HFF-Myc (cell line): ENCODE results near the gene RNF34.

Experiments used
- DNase-seq: peaks from one replicate; pipeline ENCODE4 v3.0.0-alpha.2; 2011; ENCODE audit warnings: low read depth; ENCODE audit errors: extremely low read depth
- H3K4me3 ChIP-seq: replicated peaks from 2 replicates; pipeline ENCODE4 v1.5.1; 2011; ENCODE audit warnings: low read depth, mild to moderate bottlenecking, control low read depth, low read length
- TF ChIP-seq, protein P1 (sequence below): IDR thresholded peaks from 2 replicates; pipeline ENCODE4 v1.5.1; 2012; ENCODE audit warnings: mild to moderate bottlenecking, low read depth, low read length, control low read depth; ENCODE audit errors: missing control alignments

Gene RNF34

DNA sequence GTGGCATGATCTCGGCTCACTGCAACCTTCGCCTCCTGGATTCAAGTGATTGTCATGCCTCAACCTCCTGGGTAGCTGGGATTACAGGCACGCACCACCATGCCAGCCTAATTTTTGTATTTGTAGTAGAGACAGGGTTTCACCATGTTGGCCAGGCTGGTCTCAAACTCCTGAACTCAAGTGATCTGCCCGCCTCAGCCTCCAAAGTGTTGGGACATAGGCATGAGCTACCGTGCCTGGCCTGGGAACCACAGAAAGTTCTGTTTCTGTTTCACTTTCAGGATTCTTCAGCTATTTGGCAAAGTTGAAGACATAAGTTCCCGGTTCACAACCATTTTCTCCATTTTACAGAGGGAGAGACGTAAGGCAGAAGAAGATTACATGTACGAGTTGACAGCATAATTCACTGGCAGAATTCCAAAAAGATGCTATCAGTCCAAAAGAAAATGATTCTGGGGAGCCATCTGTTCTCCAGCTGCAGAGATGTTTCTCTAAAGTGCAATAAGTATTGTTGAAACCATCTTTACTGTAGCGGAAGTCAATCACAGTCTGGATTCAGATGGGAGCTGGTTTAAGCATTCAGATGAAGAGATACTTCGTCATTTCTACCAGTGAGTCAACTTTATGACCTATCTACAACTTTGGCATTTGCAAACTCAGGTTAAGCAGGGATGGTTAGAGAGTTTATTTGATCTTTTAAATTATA, 8.1 kb upstream of the RNF34 start:
- DNase-seq, result peak; percentile 74
- TF ChIP-seq, protein P1, sequence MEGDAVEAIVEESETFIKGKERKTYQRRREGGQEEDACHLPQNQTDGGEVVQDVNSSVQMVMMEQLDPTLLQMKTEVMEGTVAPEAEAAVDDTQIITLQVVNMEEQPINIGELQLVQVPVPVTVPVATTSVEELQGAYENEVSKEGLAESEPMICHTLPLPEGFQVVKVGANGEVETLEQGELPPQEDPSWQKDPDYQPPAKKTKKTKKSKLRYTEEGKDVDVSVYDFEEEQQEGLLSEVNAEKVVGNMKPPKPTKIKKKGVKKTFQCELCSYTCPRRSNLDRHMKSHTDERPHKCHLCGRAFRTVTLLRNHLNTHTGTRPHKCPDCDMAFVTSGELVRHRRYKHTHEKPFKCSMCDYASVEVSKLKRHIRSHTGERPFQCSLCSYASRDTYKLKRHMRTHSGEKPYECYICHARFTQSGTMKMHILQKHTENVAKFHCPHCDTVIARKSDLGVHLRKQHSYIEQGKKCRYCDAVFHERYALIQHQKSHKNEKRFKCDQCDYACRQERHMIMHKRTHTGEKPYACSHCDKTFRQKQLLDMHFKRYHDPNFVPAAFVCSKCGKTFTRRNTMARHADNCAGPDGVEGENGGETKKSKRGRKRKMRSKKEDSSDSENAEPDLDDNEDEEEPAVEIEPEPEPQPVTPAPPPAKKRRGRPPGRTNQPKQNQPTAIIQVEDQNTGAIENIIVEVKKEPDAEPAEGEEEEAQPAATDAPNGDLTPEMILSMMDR, result no peak
- H3K4me3 ChIP-seq, result peak overlapping the region; percentile 24; the same call in 1 of the 2 replicates

DNA sequence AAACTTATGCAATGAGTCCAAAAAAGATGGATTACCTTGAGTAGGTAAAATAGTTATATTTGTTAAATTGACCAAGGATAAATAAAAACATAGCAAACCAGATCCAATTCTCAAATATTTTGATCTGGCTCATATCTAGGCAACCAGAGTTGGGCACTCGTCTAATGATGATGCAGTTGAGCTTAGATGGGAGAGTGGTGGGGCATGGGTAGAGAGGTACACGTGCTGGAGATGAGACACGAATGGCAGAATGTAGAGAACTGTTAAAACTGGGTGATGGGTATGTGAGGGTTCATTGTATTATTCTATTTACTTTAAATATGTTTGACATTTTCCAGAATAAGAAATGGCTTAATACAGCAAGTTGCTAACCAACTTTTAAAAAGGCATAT, 7.6 kb upstream of the RNF34 start:
- H3K4me3 ChIP-seq, result no peak overlapping the region
- DNase-seq, result no peak
- TF ChIP-seq, protein P1, result no peak

DNA sequence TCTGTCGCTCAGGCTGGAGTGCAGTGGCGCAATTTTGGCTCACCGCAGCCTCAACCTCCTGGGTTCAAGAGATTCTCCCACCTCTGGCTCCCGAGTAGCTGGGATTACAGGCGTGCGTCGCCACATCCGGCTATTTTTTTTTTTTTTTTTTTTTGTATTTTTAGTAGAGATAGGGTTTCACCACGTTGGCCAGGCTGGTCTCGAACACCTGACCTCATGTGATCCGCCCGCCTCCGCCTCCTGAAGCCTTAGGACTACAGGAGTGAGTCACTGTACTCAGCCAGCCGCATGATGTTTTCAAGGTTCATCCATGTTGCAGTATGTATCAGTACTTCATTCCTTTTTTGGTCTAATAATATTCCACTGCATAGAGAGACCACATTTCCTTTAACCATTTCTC, 2.4 kb upstream of the RNF34 start:
- no peak for DNase-seq
- TF ChIP-seq, protein P1, result no peak
- H3K4me3 ChIP-seq, result no peak overlapping the region

DNA sequence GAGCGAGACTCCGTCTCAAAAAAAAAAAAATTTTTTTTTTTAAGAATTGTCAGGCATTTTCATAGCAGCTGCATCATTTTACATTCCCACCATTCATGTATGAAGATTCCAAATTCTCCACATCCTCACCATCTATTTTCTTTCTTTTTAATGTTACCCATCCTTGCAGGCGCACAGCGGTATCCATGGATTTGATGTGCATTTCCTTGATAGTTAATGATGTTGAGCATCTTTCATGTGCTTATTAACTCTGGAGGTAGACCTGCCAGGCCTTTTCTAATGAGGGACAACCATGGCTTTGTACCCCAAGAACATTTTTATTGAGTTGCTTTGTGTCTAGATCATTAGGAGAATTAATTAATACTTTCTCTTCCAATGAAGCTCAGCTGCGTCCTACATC, 1.6 kb upstream of the RNF34 start:
- no peak for DNase-seq
- TF ChIP-seq, protein P1, result no peak
- no peak overlapping the region for H3K4me3 ChIP-seq

DNA sequence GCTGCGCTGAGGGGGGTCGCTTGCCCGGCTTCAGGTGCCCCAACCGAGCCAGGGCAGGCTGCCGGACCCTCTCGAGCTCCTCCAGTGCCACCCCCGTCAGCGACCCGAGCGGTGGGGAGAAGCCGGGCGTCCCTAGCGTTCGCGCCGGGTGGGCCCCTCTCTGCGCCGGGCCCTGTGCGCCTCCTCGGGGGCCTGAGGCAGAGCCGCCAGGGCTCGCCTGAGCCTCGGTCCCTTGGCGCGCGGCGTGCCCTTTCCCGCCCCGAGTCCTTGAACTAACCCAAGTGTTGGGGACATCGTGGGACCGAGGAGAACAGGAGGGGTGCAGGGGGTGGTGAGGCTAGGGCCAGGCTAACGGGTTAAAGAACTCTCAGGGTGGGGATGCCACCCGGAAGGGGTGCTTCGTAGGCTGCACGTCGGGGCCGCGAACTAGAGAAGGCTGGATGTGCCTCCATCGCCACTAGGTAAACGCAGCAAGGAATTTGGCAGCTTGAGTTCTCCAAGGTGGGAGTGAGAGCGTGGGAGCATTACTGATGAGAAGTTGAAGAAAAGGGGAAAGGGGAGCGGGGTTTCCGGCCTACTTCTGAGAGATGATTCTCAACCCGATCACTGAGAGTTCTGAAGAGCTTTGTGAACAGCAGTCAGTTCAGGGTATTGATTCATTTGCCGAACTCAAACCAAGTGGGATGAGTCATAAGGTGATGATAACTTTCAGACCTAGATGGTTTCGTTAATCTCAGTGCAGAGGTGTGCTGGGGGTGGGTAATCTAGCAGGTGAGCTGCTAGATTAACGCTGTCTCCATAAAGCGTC, 618 bp downstream of the RNF34 start:
- DNase-seq, result no peak
- TF ChIP-seq, protein P1, result no peak
- H3K4me3 ChIP-seq, result peak overlapping the region; percentile 96

DNA sequence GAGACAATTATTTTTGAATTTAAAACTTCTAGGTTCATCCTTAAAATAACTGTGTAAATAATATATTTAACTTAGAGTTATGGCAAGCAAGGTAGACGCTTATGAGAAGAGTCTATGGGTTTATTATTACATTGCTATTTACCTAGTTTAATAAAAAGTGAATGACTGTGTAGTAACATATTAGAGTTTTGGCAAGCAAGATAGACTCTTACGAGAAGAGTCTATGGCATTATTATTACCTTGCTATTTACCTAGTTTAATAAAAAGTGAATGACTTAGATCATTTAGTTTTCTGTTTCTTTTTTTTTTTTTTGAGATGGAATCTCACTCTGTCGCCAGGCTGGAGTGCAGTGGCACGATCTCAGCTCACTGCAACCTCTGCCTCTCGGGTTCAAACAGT, 3.8 kb downstream of the RNF34 start:
- TF ChIP-seq, protein P1, result no peak
- H3K4me3 ChIP-seq, result no peak overlapping the region
- DNase-seq, result no peak

DNA sequence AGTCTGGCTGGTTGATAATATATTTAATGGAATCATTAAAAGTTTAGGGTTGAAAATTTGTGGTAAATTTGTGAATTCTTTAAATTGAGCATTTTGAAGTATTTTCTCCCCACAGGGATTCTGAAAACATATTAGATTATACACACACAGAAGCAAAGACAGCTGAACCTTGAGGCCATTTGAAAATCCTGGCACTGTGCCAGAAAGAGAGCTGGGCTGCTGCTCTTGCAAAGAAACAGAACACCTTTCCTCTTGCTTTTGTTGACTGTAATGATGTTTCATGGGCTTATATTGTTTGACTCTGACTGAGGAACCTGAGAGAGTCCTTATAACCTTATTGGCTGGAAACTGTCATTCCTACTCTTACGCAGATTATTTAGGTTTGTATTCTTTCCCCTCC, 4.8 kb downstream of the RNF34 start:
- TF ChIP-seq, protein P1, result no peak
- no peak overlapping the region for H3K4me3 ChIP-seq
- no peak for DNase-seq
